HG03460 (cell line): Measurements from ENCODE around the gene CD4.

Source experiments
- ATAC-seq: cut with Tn5 transposase; IDR thresholded peaks from one replicate; pipeline ENCODE4 v1.9.1; 2021; ENCODE audit not compliant: unreplicated experiment

Gene CD4

GRCh38 chr12:6810758-6811157, 21.4 kb downstream of the CD4 start:
- no peak for ATAC-seq

- no peak for ATAC-seq
Measured at GRCh38 chr12:6813363-6813762, 24.0 kb downstream of the CD4 start.

GRCh38 chr12:6816598-6816997, 27.3 kb downstream of the CD4 start:
- no peak for ATAC-seq

GRCh38 chr12:6817098-6817497, 27.8 kb downstream of the CD4 start:
- ATAC-seq, result no peak

GRCh38 chr12:6817662-6818157, 28.4 kb downstream of the CD4 start:
- ATAC-seq, result no peak

GRCh38 chr12:6818222-6818621, 28.9 kb downstream of the CD4 start:
- no peak for ATAC-seq

GRCh38 chr12:6818645-6819044, 29.3 kb downstream of the CD4 start:
- no peak for ATAC-seq

- ATAC-seq, result no peak
Measured at GRCh38 chr12:6819106-6820030, 30.0 kb downstream of the CD4 start.

- no peak for ATAC-seq
Measured at GRCh38 chr12:6820166-6820565, 30.8 kb downstream of the CD4 start.

- ATAC-seq, result no peak
Measured at GRCh38 chr12:6821591-6822425, 32.5 kb downstream of the CD4 start, which contains the start of gene GPR162. Gene GPR162, plus strand, starts transcription at chr12:6821821. Its CDS starts 2,078 bp downstream, at chr12:6823899.

- no peak for ATAC-seq
Measured at GRCh38 chr12:6822426-6823135, 33.3 kb downstream of the CD4 start.

GRCh38 chr12:6823182-6824084, 34.1 kb downstream of the CD4 start:
- ATAC-seq, result no peak

GRCh38 chr12:6824085-6824775, 34.9 kb downstream of the CD4 start:
- ATAC-seq, result no peak

GRCh38 chr12:6824901-6825381, 35.6 kb downstream of the CD4 start:
- ATAC-seq, result no peak

- no peak for ATAC-seq
Measured at GRCh38 chr12:6825398-6826124, 36.2 kb downstream of the CD4 start.

GRCh38 chr12:6826125-6826733, 36.9 kb downstream of the CD4 start:
- ATAC-seq, result no peak

- ATAC-seq, result no peak
Measured at GRCh38 chr12:6826734-6827436, 37.6 kb downstream of the CD4 start.
